GM21526 (cell line): ENCODE measurements around the gene ZMYM4.
"Not testable (repeated sequence)": the region's sequence is repeated elsewhere in the genome, so short reads cannot be mapped to it uniquely, and the experiment has no call there.

Experiments
- ATAC-seq: cut with Tn5 transposase; IDR thresholded peaks from one replicate; pipeline ENCODE4 v1.9.1; 2021; ENCODE audit warnings: moderate library complexity; ENCODE audit not compliant: unreplicated experiment, low FRiP score

Gene ZMYM4

GRCh38 chr1:35320937-35321336, 52.4 kb downstream of the ZMYM4 start:
- ATAC-seq: no peak

- no peak for ATAC-seq
Observed at GRCh38 chr1:35324486-35324885, 56.0 kb downstream of the ZMYM4 start.

- ATAC-seq: no peak
Observed at GRCh38 chr1:35326246-35326866, 57.8 kb downstream of the ZMYM4 start.

- not testable (repeated sequence) for ATAC-seq
Observed at GRCh38 chr1:35331618-35332017, 63.1 kb downstream of the ZMYM4 start.

- ATAC-seq: no peak
Observed at GRCh38 chr1:35334485-35334884, 66.0 kb downstream of the ZMYM4 start.

- no peak for ATAC-seq
Observed at GRCh38 chr1:35340519-35340918, 72.0 kb downstream of the ZMYM4 start.

GRCh38 chr1:35345439-35345981, 77.0 kb downstream of the ZMYM4 start:
- no peak for ATAC-seq

- no peak for ATAC-seq
Observed at GRCh38 chr1:35350872-35351271, 82.4 kb downstream of the ZMYM4 start.

- ATAC-seq: no peak
Observed at GRCh38 chr1:35359995-35360394, 91.5 kb downstream of the ZMYM4 start.

GRCh38 chr1:35361638-35362037, 93.1 kb downstream of the ZMYM4 start:
- no peak for ATAC-seq

- ATAC-seq: no peak
Observed at GRCh38 chr1:35364741-35365140, 96.2 kb downstream of the ZMYM4 start.

- ATAC-seq: no peak
Observed at GRCh38 chr1:35367914-35368313, 99.4 kb downstream of the ZMYM4 start.

GRCh38 chr1:35369922-35370671, 101.6 kb downstream of the ZMYM4 start:
- ATAC-seq: no peak

- no peak for ATAC-seq
Observed at GRCh38 chr1:35371506-35371905, 103.0 kb downstream of the ZMYM4 start.

GRCh38 chr1:35377555-35377954, 109.0 kb downstream of the ZMYM4 start:
- no peak for ATAC-seq

- ATAC-seq: no peak
Observed at GRCh38 chr1:35379317-35380000, 111.0 kb downstream of the ZMYM4 start.

- ATAC-seq: not testable (repeated sequence)
Observed at GRCh38 chr1:35380111-35380510, 111.6 kb downstream of the ZMYM4 start.

- ATAC-seq: no peak
Observed at GRCh38 chr1:35382107-35382506, 113.6 kb downstream of the ZMYM4 start.

- no peak for ATAC-seq
Observed at GRCh38 chr1:35386290-35386689, 117.8 kb downstream of the ZMYM4 start.

- ATAC-seq: no peak
Observed at GRCh38 chr1:35386959-35387358, 118.5 kb downstream of the ZMYM4 start.
